VCaP (cell line): ENCODE data around the gene MRPL53.

Source experiments
- H3K27ac ChIP-seq: fragments of 450-650 bp; 2 replicates; pipeline ENCODE4 v1.5.1; 2017
- TF ChIP-seq, protein P1 (sequence below): fragments of 450-650 bp; conservative IDR thresholded peaks from 2 replicates; pipeline ENCODE4 v1.5.1; 2017; ENCODE audit warnings: mild to moderate bottlenecking, moderate library complexity

Gene MRPL53

DNA sequence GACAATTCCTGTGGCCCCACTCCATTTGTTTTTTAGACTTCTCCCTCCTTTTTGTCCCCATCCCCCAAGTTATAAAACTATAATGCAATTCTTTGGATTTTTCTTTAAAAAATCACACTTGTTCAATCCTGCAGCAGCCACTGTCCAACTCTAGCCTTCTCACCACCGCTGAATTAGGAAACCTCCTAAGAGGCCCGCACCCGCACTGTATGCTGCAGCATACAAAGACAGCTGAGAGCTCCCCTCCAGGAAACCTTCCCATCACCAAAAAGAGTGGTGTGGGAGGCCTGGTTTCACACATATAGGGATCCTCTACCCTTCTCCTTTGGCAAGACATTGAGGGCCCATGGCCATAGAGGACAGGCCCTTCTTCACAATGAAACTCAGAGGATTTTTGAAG, 32.1 kb upstream of the MRPL53 start:
- no peak overlapping the region for H3K27ac ChIP-seq
- TF ChIP-seq, protein P1, sequence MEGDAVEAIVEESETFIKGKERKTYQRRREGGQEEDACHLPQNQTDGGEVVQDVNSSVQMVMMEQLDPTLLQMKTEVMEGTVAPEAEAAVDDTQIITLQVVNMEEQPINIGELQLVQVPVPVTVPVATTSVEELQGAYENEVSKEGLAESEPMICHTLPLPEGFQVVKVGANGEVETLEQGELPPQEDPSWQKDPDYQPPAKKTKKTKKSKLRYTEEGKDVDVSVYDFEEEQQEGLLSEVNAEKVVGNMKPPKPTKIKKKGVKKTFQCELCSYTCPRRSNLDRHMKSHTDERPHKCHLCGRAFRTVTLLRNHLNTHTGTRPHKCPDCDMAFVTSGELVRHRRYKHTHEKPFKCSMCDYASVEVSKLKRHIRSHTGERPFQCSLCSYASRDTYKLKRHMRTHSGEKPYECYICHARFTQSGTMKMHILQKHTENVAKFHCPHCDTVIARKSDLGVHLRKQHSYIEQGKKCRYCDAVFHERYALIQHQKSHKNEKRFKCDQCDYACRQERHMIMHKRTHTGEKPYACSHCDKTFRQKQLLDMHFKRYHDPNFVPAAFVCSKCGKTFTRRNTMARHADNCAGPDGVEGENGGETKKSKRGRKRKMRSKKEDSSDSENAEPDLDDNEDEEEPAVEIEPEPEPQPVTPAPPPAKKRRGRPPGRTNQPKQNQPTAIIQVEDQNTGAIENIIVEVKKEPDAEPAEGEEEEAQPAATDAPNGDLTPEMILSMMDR, result no peak

- H3K27ac ChIP-seq, result no peak overlapping the region
- TF ChIP-seq, protein P1, result no peak
Observed at GRCh38 chr2:74503506-74504475, 31.3 kb upstream of the MRPL53 start.

DNA sequence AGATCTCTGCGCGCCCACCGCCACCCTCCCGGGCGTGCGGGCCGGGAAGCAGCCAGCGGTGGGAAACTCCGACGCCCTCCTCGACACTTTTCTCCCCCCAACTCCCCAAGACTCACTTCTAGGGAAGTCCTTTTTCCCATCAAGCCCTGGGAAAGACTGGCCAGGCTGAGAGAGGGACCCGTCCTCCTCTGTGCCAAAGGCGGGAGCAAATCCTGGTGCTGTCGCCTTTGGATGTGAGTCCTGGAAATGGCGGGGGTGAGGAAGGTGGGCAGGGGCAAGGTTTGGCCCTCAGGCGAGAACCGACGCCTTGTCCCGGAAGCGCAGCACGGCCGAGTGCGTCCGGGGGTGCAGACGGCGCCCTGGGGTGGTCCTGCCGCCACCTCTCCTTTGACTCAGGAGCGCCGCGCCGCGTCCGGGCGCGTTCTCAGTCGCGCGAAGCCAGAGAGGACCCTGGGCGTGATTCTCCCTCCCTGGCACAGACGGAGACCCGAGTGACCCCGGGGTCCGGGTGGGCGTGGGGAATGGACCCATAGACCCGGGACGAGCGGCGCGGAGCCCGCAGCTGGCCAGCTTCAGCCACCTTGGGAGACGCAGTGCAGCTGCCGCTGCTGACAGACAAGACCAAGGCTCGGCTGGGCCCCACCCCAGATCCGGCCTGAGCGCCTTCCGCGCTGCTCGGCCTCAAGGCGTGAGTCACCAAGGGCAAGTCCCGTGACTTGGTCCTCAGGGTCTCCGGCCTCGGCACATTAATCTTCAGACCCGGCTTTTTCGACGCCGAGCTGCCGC, 30.4 kb upstream of the MRPL53 start:
- H3K27ac ChIP-seq, result no peak overlapping the region
- TF ChIP-seq, protein P1, result no peak

DNA sequence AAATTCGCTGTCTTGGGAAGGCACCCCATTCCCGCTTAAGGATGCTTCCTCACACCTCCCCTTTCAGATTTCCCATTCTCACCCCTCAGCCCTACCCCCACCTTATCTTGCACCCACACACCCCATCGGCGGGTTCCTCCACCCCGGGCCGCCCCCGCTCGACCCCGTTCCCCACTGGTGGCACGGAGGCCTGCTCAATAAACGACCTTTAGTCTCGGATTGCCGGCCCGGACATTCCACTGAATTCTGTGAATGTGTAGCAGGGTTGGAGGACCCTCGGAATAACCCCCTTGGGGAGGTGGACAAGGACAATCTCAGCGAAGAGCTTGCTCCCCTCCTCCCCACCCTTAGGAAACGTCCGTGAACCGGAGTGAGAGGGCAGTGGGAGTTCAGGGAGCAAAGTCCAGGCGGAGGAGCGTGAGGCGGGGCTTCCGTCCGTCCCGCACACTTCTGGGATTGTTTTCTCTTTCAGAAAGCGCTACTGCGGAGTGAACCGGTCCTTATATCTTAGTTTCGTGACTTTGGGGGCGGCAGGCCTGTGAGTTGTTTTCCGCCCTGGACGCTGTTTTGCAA, 29.8 kb upstream of the MRPL53 start:
- TF ChIP-seq, protein P1, result no peak
- no peak overlapping the region for H3K27ac ChIP-seq

GRCh38 chr2:74501335-74502071, 29.0 kb upstream of the MRPL53 start:
- TF ChIP-seq, protein P1, result no peak
- no peak overlapping the region for H3K27ac ChIP-seq

DNA sequence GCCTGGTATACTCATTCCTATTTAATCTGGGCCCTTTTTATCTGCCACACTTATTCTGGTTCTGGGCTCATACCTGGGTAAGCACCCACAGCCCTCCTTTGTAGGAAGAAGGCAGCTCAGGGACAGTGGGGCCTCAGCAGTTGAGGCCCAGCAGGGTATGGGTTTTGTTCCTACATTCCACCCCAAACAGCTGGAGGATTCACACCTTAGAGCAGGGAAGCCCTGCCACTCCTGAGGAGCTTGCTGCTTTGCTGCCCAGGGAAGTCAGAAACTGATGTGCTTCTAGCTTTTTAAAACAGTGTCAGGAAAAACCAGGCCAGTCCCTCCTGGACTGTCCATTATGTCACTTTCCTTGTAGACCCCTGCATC, 28.1 kb upstream of the MRPL53 start:
- TF ChIP-seq, protein P1, result no peak
- H3K27ac ChIP-seq, result no peak overlapping the region
